DMS53 (cell line): ENCODE data around the gene ULK4.
A peak's percentile ranks its signal among the peaks of the same experiment; 100 is the strongest.

Experiments
- DNase-seq: peaks from one replicate; lab custom pipeline; 2025; lab: John Stamatoyannopoulos, UW

Gene ULK4

DNA sequence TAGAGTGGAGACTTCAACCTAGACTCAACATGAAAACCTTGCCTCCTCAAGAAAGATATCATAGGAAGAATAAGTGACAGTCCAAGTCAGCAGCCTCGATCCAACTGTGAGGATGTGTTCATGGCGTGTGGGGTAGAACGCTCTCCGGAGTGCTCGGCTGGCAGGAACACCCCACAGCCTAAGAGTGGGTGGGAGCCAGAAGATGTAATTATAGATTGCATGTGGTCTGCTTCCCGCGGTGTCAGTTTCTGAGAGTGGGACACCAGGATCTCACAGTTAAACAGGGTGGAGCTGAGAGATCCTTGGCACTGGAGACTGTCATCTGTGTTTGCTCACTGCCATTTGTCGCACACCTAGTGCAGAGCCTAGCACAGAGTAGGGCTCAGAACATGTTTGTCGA is 604.6 kb downstream of the ULK4 start:
- DNase-seq, result no peak

DNA sequence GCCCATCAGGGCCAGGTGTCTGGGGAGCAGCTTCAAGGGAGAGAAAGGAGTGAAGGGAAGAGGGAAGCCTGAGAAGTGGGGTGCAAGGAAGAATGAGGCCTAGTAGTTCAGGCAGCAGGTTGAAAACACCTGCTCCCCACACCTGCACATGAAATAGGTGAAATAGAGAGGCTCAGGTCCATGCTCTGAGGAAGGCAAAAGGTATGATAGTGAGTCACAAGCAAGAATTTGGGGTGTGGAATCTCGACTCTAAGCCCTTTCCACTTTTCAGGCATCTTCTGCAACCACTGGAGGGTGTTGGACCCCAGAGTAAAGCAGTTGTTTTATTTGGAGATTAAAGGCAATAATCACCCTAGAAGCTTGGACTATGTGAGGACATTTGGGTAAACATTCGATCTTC is 605.1 kb downstream of the ULK4 start:
- DNase-seq, result no peak

DNA sequence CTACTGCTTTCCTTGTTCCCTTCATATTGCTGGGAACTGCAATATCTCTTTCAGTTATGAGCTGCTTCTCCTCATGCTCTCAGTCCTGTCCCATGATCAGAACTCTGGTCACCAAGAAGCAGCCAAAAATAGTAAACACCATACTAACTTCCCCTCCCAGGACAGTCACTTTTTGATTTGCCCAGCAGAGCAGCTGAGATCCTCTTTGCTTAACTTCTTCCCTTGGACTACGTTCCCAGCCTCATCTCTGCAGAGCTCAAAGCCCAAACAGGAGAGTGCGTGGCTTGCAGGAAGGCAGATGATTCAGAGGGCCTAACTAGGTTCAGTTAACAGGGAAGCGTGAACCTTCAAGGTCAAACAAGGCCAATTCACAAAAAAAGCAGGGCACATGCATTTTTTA is 609.4 kb downstream of the ULK4 start:
- no peak for DNase-seq

DNA sequence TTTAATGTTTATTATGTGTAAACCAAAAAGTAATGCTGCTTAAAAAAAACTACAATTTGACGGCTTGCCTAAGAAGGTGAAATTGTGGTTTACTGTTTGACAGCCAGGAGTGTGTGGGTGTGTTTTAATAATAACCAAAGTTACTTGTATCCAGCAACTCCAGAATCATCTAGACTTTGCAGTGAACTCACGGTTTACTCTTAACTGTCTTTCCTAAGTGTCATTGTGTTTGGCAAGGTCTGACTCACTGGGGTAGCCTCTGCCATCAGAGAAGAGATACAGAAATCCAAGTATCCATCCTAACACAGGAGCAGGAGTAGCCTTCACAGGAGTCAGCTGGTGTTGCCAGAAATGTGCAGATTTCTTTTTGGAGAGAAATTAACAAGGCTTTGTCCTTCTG is 611.5 kb downstream of the ULK4 start:
- DNase-seq, result no peak

DNA sequence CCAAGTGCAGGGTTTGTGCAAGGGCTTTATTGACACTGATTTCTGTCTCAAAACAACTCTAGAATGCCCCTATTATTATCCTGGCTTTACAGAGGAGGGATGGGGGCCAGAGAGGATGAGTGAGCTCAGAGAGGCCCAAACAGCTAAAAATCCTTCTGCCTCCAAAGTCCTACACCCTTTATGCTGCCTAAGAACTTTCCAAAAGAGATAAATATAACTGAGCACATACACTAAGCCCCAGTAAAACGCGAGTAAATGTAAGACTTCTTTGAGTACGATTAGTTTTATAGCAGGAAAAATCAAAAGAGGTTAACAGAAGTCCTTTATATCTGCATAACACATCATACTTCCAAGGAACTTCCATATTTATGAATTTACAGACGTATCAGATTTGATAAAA is 613.5 kb downstream of the ULK4 start:
- no peak for DNase-seq

DNA sequence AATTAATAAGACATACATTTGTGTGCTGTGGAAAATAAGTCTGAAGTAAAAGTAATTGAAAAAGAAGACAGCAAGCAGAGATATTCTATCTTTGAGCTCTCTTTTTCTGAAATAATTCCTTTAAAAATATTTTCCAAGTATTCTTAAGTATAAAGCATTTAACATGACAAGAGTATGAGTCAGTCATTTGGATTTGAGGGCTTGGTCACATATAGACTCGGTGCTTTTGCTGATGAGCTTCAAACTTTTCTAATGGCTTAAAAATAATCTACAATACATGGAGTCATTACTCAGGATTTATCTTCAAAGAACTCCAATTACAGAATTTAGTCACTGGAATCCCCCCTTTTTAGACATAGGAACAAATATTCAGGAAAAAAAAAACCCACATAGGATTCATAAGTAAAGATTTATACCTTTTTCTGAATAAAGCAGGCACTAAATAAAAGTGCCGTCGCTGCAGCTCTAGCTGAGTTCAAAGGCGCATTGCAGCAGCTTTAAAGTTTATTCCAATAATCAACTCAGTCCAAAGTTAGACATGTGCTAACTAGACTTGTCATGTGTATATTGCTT is 615.1 kb downstream of the ULK4 start:
- DNase-seq, result no peak

DNA sequence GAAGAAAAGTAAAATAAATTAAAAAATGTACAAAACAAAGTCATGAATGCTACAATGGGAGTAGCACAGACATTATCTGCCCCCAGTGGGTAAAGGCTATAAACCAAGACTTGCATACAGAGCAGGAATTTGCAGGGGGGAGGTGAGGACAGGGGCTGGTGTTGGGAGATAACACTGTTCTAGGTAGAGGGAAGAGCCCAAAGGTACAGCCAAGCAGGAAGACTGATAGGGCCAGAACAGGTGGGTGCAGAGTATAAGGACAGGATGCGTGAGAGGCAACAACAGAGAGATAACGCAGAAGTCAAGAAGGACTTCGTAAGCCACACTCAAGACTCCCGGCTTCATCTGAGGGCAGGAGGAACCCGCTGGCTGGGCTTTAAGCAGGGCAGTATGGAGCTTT is 616.1 kb downstream of the ULK4 start:
- no peak for DNase-seq

DNA sequence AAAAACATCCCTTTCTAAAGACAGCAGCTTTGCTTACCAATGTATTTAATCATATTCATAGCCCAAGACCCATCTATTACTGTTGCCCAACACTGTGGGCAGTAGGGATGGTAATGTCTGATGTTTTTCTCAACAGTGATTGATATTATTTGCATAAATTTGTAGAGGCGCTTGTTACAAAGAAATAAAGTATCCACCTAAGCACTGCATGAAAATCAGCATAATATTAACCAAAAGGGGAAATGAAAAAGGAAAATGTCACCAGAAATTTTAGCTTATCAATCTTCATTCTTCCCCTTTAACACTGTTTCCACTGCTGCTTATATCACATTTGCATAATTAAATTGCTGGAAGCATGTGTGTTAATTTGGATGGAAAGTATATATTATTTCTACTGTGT is 622.1 kb downstream of the ULK4 start:
- DNase-seq, result no peak

DNA sequence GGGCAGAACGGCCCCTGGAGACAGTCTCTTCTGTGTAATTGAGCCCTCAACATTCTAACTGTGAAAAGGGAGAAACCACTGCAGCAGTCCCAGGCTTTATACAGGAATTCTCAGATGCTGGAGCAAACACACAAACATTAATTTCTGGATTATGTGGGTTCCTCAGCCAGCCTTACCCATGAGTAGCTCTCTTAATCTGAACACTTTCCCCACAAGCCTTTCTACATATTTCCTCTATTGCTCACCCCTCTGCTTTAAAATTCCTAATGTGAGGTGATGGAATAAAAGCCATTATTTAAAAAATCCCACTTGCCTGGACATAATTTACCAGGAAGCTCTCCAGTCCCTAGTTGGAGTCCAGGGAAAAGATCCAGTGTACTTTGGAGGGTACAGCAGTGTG is 623.6 kb downstream of the ULK4 start:
- DNase-seq, result no peak

DNA sequence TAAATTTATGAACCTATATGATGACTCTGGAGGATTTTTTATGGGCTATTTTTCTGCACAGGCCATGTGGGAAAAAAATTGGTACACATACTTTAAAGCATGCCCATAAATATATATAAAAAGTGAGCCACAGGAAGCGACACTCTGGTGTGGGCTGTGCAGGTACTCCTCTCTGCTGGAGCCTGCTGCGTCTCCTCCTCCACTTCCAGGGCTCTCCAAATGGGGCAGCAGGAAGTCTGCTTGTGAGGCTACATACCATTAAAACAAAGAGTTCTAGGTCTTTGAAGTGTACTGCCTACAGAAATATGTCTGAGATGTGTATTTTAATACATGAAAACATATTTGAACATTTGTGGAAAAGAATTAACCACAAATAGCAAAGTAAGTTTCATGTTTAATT is 627.5 kb downstream of the ULK4 start:
- no peak for DNase-seq

DNA sequence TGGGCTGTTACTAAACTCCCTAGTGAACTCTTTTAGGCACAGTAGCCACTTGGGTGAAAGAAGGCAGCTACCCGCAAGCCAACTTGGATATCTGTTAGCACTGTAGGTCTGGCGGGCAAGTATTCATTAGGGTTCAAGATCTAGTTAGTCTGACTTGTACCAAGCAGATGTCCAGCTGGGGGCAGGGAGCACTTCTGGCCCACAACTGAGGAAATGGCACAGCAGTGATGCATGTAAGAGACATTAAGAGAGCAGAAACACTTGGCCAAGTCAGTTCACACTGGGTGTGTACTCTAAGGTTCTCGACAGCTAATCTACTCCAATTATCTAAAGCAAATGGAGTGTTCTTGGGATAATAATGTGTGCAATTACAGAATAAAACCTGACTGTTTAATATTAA is 630.9 kb downstream of the ULK4 start:
- DNase-seq, result no peak

DNA sequence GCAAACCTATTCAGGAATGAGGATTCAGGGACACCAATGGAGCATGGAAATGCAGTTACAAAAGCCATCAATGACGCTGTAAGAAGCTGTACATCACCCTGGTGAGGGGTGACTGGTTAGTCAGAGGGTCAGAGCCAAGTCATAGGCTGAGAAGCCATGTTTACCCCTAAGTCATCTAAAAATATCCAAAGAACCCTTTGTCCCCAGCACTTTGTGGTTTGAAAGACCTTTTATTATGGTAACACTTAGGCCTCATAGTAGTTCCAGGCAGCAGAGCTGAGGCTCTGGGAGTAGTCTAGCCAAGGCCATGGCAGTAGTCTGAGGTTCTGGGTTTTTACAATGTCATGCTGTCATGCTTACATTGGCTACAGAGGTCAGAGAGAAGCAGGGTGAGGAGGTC is 631.4 kb downstream of the ULK4 start:
- DNase-seq, result no peak

DNA sequence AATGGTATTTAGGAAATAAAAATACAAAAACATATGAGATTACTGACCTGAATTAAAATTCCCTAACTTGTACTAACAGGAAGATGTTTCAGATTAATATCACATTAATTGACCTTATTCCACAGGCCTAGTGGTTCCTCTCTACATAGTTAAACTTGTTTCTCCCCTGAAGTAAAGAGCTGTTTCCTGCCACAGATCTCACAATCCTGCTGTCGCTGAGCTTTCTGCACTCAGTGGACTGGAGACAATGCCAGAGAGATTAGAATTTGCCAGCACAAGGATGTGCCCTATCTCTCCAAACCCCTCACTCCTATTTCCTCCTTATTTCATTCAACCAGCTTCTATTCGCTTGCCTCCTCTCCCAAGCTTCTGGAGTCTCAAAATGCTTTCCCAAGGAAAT is 632.0 kb downstream of the ULK4 start:
- no peak for DNase-seq

DNA sequence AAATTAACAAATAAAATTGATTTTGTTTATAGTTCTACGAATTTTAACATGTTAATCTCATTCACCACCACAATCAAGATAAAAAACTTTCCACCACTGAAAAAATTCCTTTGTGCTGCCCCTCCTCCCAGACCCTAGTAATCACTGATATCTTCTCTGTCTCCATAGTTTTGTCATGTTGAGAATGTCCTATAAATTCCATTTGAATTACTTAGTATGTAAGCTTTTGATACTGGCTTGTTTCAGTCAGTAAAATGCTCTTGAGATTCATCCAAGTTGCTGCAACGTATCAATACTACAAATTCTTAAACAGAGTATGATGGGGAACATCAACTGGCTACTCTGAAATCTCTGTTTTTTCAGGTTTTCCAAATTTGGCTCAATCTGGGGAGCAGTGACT is 633.0 kb downstream of the ULK4 start:
- no peak for DNase-seq

DNA sequence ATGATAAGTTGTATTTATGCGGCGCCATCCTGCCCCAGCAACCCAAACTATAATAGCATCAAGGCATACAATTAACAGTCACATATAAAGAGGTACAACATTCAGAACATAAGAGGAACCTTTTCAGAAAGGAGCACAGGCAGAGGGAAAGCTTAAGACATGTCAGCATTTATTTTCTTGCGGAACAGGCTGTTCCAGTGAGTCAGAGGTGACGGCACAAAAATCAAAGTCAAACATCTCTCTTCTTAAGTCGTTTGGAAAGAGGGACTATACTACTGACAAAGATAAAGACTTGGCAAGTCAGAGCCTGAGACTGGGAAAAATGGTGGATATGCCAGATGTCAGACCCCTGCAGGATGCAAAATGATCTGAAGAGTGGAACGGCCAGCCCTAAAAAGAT is 634.2 kb downstream of the ULK4 start:
- DNase-seq, result peak; percentile 0

DNA sequence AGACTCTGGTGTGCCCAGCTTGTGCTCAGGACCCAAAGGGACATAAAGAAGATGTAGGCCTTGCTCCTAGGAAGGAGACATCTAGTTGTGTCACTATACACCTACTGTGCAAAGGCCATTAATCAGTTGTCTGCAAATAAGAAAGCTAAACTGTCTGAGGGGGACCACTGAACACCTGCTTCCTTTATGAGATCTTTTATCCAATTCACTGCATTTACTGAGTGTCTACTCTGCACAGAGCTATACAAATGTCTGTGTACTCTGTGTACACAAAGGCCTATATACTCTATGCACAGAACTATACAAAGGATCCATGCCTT is 637.8 kb downstream of the ULK4 start:
- DNase-seq, result peak; percentile 11

DNA sequence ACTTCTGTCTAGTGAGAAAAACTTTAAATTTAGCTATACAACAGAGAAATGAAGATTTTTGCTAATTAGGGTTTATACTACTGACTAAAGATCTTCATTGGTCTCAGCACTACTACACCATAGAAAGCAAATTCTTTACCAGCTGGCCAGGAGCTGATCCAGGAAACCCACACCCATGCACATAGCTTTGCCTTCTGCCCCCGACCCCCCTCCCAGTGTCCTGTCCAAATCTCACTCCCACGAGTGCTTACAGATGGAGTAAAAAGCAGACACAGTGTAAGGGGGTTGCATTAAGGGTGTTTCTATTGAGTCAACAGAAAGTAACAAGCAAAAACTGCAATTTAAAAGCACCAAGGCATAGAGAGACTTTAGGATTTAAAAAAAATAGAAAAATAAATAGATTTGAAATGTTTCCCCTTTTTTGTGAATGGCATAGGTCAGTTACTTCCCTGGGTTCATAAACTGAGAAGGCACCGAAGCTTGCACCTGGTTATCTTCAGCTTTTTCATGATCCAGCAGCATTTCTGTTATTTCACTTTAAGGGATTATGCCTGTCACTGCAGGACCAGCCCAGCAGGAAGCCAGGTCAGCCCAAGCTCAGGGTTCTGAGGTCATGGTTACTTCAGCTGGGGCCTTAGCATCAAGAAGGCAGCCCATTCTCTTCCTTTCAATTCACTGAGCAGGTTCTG is 638.3 kb downstream of the ULK4 start:
- DNase-seq, result peak; percentile 12

DNA sequence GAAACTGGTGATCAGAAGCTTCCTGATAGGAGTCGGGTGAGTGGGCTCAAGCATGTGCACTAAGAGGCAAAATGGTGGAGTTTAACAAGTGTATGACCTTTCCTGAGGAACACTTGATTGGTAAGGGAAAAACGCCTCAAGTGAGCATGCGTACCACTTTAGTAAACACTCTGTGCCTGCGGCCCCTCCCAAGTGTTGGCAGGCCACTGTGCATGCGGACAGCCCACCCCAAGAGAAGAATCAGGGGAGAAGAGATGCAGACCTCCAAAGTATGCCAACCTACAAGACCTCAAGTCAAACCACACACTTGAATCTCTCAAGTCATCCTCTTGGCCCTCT is 640.3 kb downstream of the ULK4 start:
- DNase-seq, result no peak

DNA sequence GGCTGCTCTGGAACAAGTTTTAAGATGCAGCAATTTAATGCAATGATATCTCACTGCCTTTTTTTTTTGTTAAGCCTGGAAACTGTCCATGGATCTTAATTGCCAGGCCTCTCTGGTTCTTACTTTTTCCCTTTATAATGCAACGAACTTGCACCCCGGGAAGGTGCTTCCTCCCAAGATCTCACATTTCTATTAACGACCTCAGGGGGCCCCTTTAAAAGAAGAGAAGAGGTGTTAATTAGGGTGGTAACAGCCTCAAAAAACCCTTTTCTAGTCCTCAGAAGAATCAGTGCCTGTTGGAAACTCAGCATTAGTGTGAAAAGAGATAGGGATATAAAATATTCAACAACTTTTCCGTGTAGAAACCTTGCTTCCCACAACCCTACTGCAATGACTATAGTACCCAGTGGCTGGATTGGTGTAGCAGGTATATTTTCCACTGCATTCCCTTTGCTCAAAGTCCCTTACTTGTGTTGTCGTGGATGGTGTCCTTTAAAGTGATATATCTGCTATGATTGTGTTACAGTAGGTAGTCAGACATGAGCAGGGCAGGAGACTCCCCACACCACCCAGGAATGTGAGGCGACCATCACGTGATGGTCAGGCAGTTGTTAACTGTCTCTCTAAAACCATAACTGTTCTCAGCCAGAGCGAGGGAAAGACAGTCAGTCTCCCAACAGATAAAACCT is 640.8 kb downstream of the ULK4 start:
- DNase-seq, result no peak

DNA sequence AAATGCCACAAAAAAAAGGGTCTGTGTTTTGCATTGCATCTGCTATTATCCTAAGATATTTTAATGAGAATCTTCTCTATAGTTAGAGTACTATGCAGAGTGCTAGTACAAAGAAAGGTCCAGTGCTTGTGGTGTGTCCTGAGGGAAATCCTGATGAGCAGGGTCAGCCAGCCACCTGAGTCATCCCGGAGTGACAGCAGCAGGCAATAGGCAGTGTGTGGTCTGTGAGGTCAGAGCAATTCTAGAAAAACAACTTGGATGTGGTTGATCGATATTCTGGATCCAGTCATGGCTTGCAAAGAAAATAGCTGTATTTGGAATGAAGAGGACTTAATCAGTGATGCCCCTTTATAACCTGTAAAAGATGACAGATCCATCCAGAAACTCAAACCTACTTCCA is 643.4 kb downstream of the ULK4 start:
- DNase-seq, result peak; percentile 22

DNA sequence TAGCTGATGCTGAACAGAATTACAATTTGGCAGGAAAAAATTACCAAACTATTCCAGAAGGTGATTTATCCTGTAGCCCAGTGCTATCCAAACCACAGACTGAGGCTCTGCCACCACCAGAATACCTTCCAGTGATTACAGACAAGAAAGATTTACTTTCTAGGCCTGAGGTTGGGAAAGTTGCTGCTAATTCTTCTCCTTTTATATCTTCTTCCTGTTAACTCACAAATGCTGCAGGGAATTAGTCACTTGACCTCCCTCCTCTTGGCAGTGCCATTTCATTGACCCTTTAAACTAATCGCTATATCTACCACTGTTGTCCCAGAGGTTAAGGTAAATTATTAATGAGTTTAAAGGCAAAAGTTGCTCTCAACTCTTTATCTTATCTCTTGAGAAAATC is 644.2 kb downstream of the ULK4 start:
- DNase-seq, result no peak

DNA sequence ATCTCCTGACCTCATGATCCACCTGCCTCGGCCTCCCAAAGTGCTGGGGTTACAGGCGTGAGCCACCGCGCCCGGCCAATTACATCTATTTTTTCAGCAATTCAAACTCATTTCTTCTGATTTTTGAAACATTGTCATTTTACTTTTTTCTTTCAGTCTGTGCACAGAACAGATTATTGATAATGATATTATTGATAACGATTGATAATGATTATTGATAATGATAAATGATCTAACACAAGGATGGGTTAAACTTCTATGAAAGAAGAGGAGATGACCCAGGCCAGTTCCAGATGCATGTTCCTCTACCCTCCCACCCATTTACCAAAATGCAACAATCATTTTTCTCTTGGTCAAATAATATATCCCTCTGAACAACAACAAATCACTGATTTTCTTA is 644.6 kb downstream of the ULK4 start:
- no peak for DNase-seq

DNA sequence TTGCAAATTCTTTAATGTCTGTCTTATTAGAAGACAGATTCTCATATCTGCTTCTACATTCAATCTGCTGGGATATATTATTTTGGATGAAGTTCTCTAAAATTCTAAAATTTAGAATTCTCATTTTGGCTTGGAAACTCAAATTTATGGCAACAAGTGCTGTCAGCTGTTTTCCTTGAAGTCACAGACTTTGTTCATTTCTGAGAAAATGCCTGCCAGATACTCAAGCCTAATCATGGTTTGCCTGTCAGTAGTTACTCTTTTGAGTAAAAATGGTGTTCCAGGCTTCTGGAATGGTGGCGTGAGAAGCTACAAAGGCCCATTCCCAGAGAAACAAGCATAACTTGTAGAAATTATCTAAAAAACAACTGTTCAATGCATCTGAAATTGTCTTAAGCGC is 646.8 kb downstream of the ULK4 start:
- no peak for DNase-seq

DNA sequence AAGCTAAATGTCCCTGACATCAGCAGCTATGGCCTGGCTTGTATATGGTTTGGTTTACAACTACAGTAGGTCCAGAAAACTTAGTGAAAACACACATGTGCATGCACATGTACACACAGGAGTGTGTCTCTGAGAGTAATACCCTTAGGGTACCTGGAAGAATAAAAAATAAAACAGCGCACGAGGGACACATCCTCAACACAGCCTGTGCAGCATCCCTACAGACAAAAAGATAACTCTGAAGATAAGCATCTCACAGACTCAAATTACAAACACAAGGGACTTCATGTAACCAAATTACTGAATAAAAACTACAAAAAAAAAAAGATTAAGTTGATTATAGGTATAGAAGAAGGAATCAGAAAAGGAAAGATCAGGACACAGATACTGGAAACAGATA is 653.8 kb downstream of the ULK4 start:
- DNase-seq, result no peak
